Endothelial cell of umbilical vein (primary cell): ENCODE measurements around the gene NTSR1. TPM values are rescaled to one million over a fixed set of nuclear protein-coding genes. Genes with fewer than 3 reads are reported as not detected.

Experiments
- BruUV-seq: library from RNA; stranded (reverse); fragments of 400-500 nt; replicated peaks from 2 replicates; lab custom pipeline; 2021; lab: Mats Ljungman, UMichigan
- CTCF ChIA-PET: fragments of 300-600, 350-600 bp; sonication (Branson Sonifier 250); formaldehyde crosslinking; loops from one replicate; lab custom pipeline; 2021; ENCODE audit warnings: antibody characterized with exemption, inconsistent platforms; lab: Charles Lee
- POLR2A ChIA-PET: fragments of 300-600, 350-600 bp; sonication (Branson Sonifier 250); formaldehyde crosslinking; loops from one replicate; lab custom pipeline; 2021; ENCODE audit warnings: antibody characterized with exemption, inconsistent platforms; lab: Charles Lee
- DNase-seq: peaks from one replicate; pipeline ENCODE4 v3.0.0-alpha.2; 2011; ENCODE audit warnings: low read depth, low spot score
- FAIRE-seq: peaks from 2 replicates; lab custom pipeline; 2011; peaks lifted over from hg19 to GRCh38; lab: Jason Lieb, UNC
- H2AFZ ChIP-seq: 2 replicates; pipeline ENCODE4 v1.6.0; 2012; ENCODE audit warnings: low read depth, low read length, control low read depth, inconsistent platforms
- H3K27ac ChIP-seq: 2 replicates; pipeline ENCODE4 v1.5.1; 2011; ENCODE audit warnings: low read depth, mild to moderate bottlenecking, control low read depth, low read length, moderate library complexity; ENCODE audit not compliant: insufficient read depth
- H3K27me3 ChIP-seq, 2 experiments: 2 replicates each; pipeline versions ENCODE4 v1.6.0 to v1.6.1; 2011; ENCODE audit warnings: low read length in 2 of 2, mixed read lengths in 1 of 2; ENCODE audit not compliant: control insufficient read depth in 2 of 2, insufficient read depth in 2 of 2
- H3K36me3 ChIP-seq, 2 experiments: 2 replicates in 1 of 2; 3 replicates in 1 of 2; pipeline ENCODE4 v1.5.1; 2011; ENCODE audit warnings: low read length in 2 of 2, mild to moderate bottlenecking in 1 of 2, moderate library complexity in 1 of 2; ENCODE audit not compliant: control insufficient read depth in 2 of 2, insufficient read depth in 2 of 2; ENCODE audit errors: extremely low read depth in 1 of 2
- H3K4me1 ChIP-seq: 3 replicates; pipeline ENCODE4 v1.5.1; 2011; ENCODE audit warnings: mild to moderate bottlenecking, low read length; ENCODE audit not compliant: control insufficient read depth, insufficient read depth; ENCODE audit errors: extremely low read depth
- H3K4me2 ChIP-seq: 2 replicates; pipeline ENCODE4 v1.6.1; 2011; ENCODE audit warnings: low read length, control low read depth, mixed read lengths; ENCODE audit not compliant: insufficient read depth
- H3K4me3 ChIP-seq, 3 experiments: fragments of 200-600 bp in 1 of 3; sonication (generic), shearing (Covaris generic) in 1 of 3; replicated peaks in 1 of 3; 2 replicates each; pipeline ENCODE4 v1.5.1; 2011 to 2016; ENCODE audit warnings: control low read depth in 3 of 3, low read length in 3 of 3, mild to moderate bottlenecking in 2 of 3, inconsistent platforms in 1 of 3, low read depth in 1 of 3, moderate library complexity in 1 of 3; ENCODE audit not compliant: insufficient read depth in 1 of 3
- H3K79me2 ChIP-seq: 2 replicates; pipeline ENCODE4 v1.6.0; 2012; ENCODE audit warnings: low read length, inconsistent platforms; ENCODE audit not compliant: control insufficient read depth, insufficient read depth
- H3K9ac ChIP-seq: replicated peaks from 2 replicates; pipeline ENCODE3; 2011; ENCODE audit warnings: low read length, control low read depth; ENCODE audit not compliant: insufficient read depth; ENCODE audit errors: extremely low read depth
- H3K9me1 ChIP-seq: replicated peaks from 3 replicates; pipeline ENCODE4 v1.6.0; 2011; ENCODE audit warnings: mild to moderate bottlenecking, low read length; ENCODE audit not compliant: control insufficient read depth, insufficient read depth; ENCODE audit errors: extremely low read depth
- H3K9me3 ChIP-seq: replicated peaks from 2 replicates; pipeline ENCODE4 v1.5.1; 2012; ENCODE audit warnings: low read length, inconsistent platforms; ENCODE audit not compliant: control insufficient read depth, insufficient read depth
- H4K20me1 ChIP-seq: replicated peaks from 2 replicates; pipeline ENCODE3; 2011; ENCODE audit warnings: mild to moderate bottlenecking, low read length; ENCODE audit not compliant: control insufficient read depth, insufficient read depth; ENCODE audit errors: extremely low read depth
- CTCF ChIP-seq, 2 donors: IDR thresholded peaks; 1 replicate in 1 of 2; 2 replicates in 1 of 2; pipeline ENCODE4 v1.5.1; 2011; ENCODE audit warnings: low read length in 2 of 2, mild to moderate bottlenecking in 2 of 2, moderate library complexity in 2 of 2, control low read depth in 1 of 2, inconsistent platforms in 1 of 2, low read depth in 1 of 2; ENCODE audit not compliant: insufficient read depth in 1 of 2; ENCODE audit errors: extremely low read depth in 1 of 2
- EZH2 ChIP-seq: IDR thresholded peaks from 2 replicates; pipeline ENCODE4 v1.6.1; 2012; ENCODE audit warnings: borderline replicate concordance, low read depth, mild to moderate bottlenecking, moderate library complexity, low read length, inconsistent platforms; ENCODE audit not compliant: severe bottlenecking
- FOS ChIP-seq: IDR thresholded peaks from 2 replicates; pipeline ENCODE4 v1.6.1; 2011; ENCODE audit warnings: mild to moderate bottlenecking, low read length, moderate library complexity, borderline replicate concordance; ENCODE audit not compliant: insufficient read depth
- GATA2 ChIP-seq: IDR thresholded peaks from 2 replicates; pipeline ENCODE4 v1.7.0; 2011; ENCODE audit warnings: low read depth, mild to moderate bottlenecking, moderate library complexity, mixed read lengths, low read length; ENCODE audit not compliant: insufficient read length, insufficient read depth
- JUN ChIP-seq: IDR thresholded peaks from 2 replicates; pipeline ENCODE4 v1.6.1; 2011; ENCODE audit warnings: borderline replicate concordance, low read depth; ENCODE audit not compliant: insufficient read length, insufficient read depth
- MAX ChIP-seq: IDR thresholded peaks from 2 replicates; pipeline ENCODE4 v1.6.1; 2011; ENCODE audit not compliant: insufficient read depth, insufficient read length
- MYC ChIP-seq: IDR thresholded peaks from one replicate; pipeline ENCODE4 v1.6.1; 2011; ENCODE audit warnings: mild to moderate bottlenecking, low read depth, low read length
- POLR2A ChIP-seq: IDR thresholded peaks from 2 replicates; pipeline ENCODE4 v1.6.1; 2012; ENCODE audit warnings: low read depth, mild to moderate bottlenecking, control low read depth, low read length
- POLR2AphosphoS5 ChIP-seq: IDR thresholded peaks from 2 replicates; pipeline ENCODE4 v1.6.1; 2012; ENCODE audit warnings: low read depth, mild to moderate bottlenecking, control low read depth, low read length, moderate library complexity; ENCODE audit not compliant: insufficient read depth
- dilution Hi-C: fragments of 300-500 bp; cut with MboI; formaldehyde crosslinking; loops from one replicate; pipeline ENCODE4 v1.15.0; 2019; ENCODE audit warnings: low sequenced_read_pairs; ENCODE audit not compliant: extremely low pct_ligation_motif_present
- intact Hi-C: fragments of 100-400 bp; cut with micrococcal nuclease; formaldehyde crosslinking; loops from one replicate; pipeline ENCODE4 v1.10.0; 2022
- polyA plus RNA-seq, 4 experiments: library from polyadenylated mRNA; depleted of rRNA in 3 of 4; stranded (reverse) in 3 of 4; unstranded in 1 of 4; fragments of >200 nt; gene quantifications; 2 replicates each; pipeline versions ENCODE4 v1.2.1 to v1.2.3, GENCODE V29; 2011 to 2012; ENCODE audit warnings: missing spikeins in 1 of 4
- total RNA-seq: library from RNA; stranded (reverse); gene quantifications from 2 replicates; pipeline ENCODE4 v1.2.3, GENCODE V29; 2021

NTSR1 gene
- total and polyA plus RNA-seq, 2 donors (not counting 3 experiments of a cell fraction or from before 2014, with no cell fraction given): 0.14 to 2.1 TPM

- H4K20me1 ChIP-seq: no peaks in the 10 kb centered on the region
- H3K4me3 ChIP-seq: no peak overlapping the region
- TF ChIP-seq MYC (no peak), JUN (no peak), POLR2A (no peak), POLR2AphosphoS5 (no peak), EZH2 (no peak), FOS (no peak), MAX (no peak), CTCF (IDR thresholded peaks at IDR 0.05; ENCODE audit: extremely low read depth in 1 of 2, insufficient read depth in 1 of 2, low read depth in 1 of 2, low read length in 2 of 2) (no peak), GATA2 (no peak)
- no peak overlapping the region for H3K9ac ChIP-seq
- no peaks in the 10 kb centered on the region for H3K36me3 ChIP-seq
- no TSS peak for BruUV-seq
- intact Hi-C loops: no loop called here
- H3K27ac ChIP-seq: no peak overlapping the region
- DNase-seq (no peak), FAIRE-seq (no peak)
- H3K27me3 ChIP-seq: peaks cover 4 to 26% of the 10 kb centered on the region in 2 experiments
- no peak overlapping the region for H3K4me2 ChIP-seq
- H2AFZ ChIP-seq: no peak overlapping the region
- ChIA-PET POLR2A (no interaction called here), CTCF (interaction anchor here (0.6 to 4.6 kb wide), 3 partner anchors 13 to 69 kb away, joined by 3 to 20 read pairs (median 12); no protein-coding TSS in a partner anchor)
- H3K9me3 ChIP-seq: no peaks in the 10 kb centered on the region
- H3K79me2 ChIP-seq: no peaks in the 10 kb centered on the region
- dilution Hi-C loops: no loop called here
- no peaks in the 10 kb centered on the region for H3K4me1 ChIP-seq
- no peaks in the 10 kb centered on the region for H3K9me1 ChIP-seq
Observed at GRCh38 chr20:62710221-62710885, 1.7 kb downstream of the NTSR1 start.
